Measurements from ENCODE around the gene PXMP4.

PXMP4 gene

DNA sequence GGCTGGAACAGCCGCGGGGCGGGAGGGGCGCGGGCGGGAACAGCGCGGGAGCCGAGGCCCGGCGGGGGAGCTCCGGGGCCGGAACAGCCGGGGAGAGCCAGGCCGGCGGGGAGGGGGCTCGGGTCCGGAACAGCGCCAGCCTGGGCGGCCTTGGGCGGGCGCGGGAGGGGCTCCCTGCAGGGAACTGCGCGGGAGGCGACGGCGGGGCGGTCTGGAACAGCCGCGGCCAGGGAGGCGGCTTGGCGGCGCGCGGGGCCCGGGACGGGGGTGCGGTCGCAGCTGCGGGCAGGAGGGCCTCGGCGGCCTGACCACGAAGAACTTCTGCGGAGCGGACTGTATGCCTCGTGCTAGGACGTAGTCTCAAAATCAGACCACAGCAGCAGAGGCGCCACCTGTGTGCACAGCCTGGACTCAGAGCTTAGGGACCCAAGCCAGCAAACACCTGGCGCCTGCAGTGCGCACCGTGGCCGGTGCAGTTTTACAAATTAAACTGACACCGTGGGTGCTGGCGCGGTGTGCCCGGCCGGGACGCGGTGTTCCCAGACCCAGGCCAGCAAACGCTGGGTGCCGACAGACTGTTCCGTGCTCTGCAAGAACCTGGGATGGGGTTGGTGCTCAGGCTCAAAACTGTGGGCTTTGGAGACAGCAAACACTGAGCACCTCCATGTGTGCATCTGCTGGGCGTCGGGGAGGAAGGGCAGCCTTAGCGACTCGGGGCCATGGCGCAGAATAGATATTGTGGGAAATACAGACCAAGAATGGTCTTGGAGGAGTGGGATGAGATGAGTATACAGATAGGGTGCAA lies 12.3 kb upstream of the PXMP4 start:
- peak; percentile 76 for DNase-seq (ENCODE audit: low read depth)

- DNase-seq (ENCODE audit: low read depth) = peak; percentile 82
Measured at GRCh38 chr20:33731693-33732165, 11.6 kb upstream of the PXMP4 start, which contains the start of gene ZNF341. Gene ZNF341 (plus strand): TSS chr20:33731996. CDS start chr20:33732022, 26 bp downstream.

DNA sequence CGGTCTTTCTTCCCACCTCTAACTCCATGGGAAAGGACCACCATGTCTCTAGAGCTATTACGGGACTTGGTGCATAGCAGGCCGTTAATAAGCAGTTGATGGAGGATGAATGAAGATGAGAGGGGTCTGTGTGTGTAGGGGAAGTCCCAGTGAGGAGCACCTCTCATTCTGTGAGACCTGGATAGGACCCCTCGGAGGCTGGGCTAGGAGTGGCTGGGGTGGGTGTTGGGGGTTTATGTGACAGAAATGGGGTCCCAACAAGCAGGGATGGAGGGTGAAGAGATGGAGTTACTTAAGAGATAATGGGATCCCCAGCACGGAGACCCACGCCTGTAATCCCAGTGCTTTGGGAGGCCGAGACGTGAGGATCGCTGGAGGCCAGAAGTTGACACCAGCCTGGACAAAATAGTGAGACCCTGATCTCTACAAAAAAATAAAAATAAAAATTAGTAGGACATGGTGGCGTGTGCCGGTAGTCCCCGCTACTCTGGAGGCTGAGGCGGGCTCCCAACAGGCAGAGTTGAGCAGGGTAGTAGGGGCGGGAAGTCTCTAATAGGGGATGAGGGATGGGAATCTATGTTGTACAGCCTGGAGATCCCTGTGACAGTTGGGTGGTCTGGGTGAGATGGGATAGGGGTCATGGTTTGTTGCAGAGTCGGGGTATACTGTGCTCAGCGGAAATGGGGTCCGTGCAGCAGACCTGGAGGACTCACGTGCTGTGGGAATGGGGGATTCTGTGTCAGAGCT lies 11.0 kb upstream of the PXMP4 start:
- no peak for DNase-seq (ENCODE audit: low read depth)

DNA sequence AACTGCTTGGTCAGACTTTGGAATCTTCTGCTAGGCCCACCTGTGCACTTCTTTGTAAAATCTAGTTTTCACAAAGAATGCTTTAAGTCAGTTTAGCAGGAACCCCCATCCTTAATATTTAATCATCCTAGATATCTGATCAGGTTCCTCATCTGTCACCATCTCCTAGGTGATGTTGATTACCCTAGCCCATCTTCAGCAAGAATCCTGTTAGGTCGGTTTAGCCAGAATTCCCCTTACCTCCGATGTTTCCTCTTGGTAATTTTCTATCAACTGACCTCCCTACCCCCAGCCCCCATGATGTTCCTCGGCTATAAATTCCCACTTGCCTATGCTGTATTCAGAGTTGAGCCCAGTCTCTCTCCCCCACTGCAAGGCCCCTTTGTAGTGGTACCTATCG lies 9.0 kb upstream of the PXMP4 start:
- DNase-seq (ENCODE audit: low read depth) = no peak

DNA sequence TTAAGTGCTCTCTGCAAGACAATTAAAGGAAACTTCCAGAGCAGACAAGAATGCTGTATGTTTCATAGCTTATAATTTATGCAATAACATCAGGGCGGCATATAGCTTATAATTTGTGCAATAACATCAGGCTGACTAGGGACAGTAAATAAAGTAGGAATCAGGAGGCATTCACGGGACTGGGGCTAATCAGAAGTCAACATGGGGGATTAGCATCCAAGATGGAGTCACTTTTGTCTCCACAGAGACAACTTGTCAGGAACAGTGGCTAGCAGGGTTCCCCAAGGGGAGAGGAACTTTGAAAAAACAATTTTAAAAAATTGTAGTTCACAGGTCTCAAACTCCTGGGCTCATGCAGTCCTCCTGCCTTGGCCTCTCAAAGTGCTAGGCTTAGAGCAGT lies 8.4 kb upstream of the PXMP4 start:
- DNase-seq (ENCODE audit: low read depth) = no peak

GRCh38 chr20:33727806-33728205 lies 7.7 kb upstream of the PXMP4 start:
- DNase-seq (ENCODE audit: low read depth) = no peak

DNA sequence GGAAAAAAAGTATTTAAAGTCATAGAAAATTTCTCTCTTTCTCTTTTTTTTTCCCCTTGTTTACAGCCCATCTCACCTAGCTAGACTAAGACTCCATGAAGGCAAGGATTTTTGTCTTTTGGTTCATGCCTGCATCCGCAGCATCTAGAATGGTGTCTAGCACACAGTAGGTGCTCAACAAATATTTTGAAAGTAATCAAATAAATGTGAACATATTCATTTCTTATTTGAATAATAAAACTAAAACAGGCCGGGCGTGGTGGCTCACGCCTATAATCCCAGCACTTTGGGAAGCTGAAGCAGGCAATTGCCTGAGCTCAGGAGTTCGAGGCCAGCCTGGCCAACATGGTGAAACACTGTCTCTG lies 7.0 kb upstream of the PXMP4 start:
- no peak for DNase-seq (ENCODE audit: low read depth)

DNA sequence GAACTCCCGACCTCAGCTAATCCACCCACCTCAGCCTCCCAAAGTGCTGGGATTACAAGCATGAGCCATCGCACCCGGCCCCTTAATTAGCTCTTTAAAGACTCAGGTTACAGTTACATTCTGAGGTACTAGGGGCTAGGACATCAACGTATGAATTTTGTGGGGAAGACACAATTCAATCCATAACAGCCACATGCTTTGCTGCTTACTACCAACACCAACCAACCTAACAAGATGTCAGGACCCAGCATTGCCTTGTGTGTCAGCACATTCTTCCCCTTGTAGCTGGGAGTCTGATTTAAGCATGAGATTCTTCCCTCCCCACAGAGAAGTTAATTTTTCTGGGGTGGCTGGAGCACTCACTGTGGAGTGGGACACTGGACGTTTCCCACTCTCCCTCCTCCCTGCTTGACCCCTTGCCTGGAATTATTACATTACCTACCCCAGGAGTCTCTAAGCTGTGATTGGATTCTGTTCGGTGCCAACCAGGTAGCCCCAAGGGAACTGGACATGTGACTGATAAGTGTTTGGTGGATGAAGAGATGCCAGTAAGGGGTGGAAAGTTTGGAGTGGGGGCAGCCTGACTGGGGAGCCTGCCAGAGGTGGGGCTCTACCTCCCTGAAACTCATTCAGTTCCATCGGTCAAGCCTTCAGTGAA lies 5.6 kb upstream of the PXMP4 start:
- DNase-seq (ENCODE audit: low read depth) = no peak

GRCh38 chr20:33724439-33725094 lies 4.5 kb upstream of the PXMP4 start:
- no peak for DNase-seq (ENCODE audit: low read depth)

- no peak for DNase-seq (ENCODE audit: low read depth)
Measured at GRCh38 chr20:33721391-33722140, 1.5 kb upstream of the PXMP4 start.

- DNase-seq (ENCODE audit: low read depth) = no peak
Measured at GRCh38 chr20:33719277-33719988, 677 bp downstream of the PXMP4 start.

- DNase-seq (ENCODE audit: low read depth) = no peak
Measured at GRCh38 chr20:33716498-33716897, 3.6 kb downstream of the PXMP4 start.

DNA sequence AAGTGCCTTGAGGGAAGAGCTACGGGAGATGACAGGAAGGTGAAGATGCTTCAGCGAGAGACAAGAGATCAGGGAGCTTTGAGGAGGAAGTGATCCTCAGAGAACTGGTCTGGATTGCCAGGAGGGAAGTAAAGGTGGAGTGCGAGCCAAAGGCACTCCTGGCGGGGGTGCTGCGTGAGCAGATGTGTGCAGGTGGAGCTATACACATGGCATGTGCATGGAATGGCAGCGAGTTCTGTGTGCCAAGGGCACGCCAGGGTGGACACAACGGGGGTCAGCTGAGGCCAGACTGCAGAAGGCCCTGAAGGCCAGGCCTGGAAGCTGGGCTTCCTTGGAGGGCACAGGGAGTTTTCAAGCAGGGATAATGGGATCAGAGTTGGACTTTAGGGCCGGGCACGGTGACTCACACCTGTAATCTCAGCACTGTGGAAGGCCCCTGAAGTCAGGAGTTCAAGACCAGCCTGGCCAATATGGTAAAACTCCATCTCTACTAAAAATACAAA lies 6.2 kb downstream of the PXMP4 start:
- no peak for DNase-seq (ENCODE audit: low read depth)

DNA sequence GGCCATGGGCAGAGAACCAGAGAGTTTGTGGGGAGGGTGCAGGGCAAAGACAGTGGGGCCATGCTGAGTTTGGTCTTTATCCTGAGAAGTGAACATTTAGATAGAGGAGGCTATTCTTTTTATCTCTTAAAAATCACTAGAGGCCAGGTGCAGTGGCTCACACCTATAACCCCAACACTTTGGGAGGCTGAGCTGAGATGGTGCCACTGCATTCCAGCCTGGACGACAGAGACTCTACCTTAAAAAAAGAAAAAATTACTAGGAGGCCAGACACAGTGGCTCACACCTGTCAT lies 8.7 kb downstream of the PXMP4 start:
- no peak for DNase-seq (ENCODE audit: low read depth)

DNA sequence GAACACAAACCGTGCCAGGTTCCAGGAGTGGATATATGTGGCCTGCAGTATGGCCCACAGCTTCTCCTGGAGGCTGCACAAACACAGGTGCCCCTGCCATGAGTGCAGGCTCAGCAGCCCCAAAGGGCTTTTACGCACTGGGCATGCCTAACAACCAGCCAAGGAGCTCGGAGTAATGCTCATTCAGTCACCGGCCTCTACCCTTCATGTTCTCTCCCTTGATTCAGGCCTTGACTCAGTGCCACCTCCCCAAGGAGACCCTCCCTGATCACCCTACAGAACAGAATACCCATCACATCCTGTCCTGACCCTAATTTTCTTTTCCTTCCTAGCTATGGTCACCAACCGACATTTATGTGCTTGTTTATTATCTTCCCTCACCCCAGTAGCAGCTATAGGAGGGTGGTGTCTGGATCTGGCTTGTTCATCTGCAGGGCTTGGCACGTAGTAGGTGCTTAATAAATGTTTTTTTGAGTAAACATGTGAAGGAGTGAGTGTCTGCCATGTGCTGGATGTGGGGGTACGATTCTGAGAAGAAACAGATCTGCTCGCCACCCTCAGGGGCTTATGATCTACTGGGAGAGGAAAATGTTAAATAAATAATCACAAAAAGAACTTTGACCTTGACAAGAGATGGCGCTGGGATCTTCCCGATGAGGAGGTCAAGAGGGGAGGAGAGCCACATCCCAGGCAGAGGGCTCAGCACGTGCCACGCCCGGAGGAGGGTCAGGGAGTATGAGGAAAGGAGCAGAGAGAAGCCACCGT lies 9.2 kb downstream of the PXMP4 start:
- DNase-seq (ENCODE audit: low read depth) = no peak

DNA sequence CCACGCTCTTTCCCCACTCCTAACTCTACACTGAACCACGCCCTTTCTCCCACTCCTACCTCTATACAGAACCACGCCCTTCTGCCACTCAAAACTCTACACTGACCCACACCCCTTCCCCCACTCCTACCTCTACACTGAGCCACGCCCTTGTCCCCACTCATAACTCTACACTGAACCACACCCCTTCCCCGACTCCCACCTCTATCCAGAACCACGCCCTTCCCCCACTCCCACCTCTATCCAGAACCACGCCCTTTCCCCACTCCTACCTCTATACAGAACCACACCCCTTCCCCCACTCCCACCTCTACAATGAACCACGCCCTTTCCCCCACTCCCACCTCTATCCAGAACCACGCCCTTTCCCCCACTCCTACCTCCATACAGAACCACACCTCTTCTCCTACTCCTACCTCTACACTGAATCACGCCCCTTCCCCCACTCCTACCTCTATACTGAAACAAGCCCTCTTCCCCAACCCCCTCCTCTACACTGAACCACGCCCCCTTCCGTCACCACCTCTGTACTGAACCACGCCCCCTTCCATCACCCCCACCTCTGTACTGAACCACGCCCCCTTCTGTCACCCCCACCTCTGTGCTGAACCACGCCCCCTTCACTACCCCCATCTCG lies 10.1 kb downstream of the PXMP4 start:
- no peak for DNase-seq (ENCODE audit: low read depth)

DNA sequence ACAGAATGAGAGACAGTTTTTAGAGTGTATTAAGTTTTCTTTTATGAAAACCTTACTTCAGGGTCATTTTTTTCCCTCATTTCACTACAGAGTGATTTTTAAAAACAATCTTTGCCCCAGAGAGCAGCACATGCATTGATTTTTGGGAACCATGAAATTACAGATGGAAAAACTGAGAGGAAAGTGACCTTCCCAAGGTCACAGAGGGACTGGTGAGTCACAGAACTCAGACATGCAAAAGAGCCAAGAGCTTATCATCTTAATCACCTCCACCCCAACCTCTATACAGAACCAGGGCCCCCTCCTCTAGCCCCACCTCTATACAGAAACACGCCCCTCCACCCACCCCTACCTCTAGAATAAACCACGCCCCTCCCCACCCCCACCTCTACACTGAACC lies 10.7 kb downstream of the PXMP4 start:
- no peak for DNase-seq (ENCODE audit: low read depth)

DNA sequence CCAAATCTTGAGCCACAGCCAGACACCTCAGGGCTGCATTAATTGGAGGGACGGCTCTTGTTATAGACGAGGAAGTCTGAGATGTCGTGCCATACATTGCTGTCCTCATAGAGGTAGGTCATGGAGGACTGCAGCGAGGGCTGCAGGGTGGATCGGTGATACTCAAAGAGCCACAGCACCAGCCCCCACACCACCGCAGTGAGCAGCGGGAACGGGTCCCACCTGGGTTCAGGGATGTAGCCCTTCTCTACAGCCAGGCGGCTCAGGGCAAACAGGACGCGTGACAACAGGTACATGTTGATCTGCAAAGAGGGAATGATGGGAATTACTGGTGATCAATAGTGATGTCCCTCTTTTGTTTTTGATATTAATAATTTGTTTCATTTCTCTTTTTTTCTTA lies 12.4 kb downstream of the PXMP4 start:
- DNase-seq (ENCODE audit: low read depth) = no peak

- no peak for DNase-seq (ENCODE audit: low read depth)
Measured at GRCh38 chr20:33704197-33704924, 15.7 kb downstream of the PXMP4 start.
